ENCODE results near the gene BCO2.
"Not testable (repeated sequence)": the region's sequence is repeated elsewhere in the genome, so short reads cannot be mapped to it uniquely, and the experiment has no call there.

BCO2 gene, protein sequence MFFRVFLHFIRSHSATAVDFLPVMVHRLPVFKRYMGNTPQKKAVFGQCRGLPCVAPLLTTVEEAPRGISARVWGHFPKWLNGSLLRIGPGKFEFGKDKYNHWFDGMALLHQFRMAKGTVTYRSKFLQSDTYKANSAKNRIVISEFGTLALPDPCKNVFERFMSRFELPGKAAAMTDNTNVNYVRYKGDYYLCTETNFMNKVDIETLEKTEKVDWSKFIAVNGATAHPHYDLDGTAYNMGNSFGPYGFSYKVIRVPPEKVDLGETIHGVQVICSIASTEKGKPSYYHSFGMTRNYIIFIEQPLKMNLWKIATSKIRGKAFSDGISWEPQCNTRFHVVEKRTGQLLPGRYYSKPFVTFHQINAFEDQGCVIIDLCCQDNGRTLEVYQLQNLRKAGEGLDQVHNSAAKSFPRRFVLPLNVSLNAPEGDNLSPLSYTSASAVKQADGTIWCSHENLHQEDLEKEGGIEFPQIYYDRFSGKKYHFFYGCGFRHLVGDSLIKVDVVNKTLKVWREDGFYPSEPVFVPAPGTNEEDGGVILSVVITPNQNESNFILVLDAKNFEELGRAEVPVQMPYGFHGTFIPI

DNA sequence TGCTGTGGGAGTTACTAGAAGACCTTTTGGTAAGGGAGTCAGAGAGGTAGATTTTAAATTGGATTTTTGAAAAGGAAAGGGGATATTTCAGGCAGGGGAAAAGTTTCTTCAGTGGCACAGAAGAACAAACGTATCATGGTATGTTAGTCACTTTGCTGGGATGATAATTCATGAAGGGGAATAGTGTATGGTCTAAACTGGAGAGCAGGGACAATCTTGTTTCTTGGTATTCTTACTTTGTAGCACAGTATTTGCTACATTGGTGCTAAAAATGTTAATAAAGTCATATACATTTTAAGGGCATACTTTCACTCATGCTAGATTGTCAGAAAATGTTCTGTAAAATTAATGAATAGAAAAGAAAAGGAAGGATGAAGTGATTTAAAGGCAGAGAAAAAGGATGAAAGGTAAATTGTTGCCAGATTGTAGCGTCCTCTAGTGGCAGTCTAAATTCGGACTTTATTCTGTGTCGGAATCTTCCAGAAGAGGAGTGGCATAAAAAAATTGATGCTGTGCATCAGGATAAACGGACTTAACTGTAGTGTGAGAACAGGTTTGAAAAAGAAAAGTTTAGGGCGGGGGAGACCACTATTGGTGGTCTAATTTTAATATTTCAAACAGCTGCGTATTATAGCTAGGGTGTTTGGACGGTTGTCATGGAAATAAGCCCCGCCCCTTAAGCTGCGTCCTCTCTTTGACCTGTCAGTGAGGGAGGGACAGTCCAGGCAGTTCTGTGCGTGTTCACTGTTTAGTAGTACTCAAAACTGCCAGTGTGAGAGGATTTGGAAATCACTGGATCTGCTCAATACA lies at the start of gene BCO2:
TSS of gene BCO2 (plus strand) at position 724 of the 810 bp plus-strand sequence. CDS start 90 bp downstream, outside the sequence.
- DNase-seq (ENCODE audit: low read depth in 2 of 2), result peak in 1 of 2 donors; percentile 5

DNA sequence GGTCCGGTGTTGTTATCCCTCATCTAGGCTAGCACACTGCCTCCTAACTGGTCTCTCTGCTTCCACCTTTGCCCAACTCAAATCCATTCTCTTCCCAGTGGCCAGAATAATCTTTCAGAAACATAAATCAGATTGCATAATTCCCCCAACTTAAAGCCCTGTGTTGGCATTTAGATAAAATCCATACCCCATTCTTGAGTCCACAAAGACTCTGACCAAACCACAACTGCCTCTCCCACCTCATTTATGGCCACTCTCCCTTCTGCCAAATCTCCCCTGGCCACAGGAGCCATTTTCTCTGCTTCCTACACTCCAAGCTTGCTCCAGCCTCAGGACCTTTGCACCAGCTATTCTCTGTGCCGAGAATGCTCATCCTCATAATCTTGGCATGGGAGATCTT lies 48.3 kb upstream of the BCO2 start:
- DNase-seq (ENCODE audit: low read depth in 2 of 2), result no peak

DNA sequence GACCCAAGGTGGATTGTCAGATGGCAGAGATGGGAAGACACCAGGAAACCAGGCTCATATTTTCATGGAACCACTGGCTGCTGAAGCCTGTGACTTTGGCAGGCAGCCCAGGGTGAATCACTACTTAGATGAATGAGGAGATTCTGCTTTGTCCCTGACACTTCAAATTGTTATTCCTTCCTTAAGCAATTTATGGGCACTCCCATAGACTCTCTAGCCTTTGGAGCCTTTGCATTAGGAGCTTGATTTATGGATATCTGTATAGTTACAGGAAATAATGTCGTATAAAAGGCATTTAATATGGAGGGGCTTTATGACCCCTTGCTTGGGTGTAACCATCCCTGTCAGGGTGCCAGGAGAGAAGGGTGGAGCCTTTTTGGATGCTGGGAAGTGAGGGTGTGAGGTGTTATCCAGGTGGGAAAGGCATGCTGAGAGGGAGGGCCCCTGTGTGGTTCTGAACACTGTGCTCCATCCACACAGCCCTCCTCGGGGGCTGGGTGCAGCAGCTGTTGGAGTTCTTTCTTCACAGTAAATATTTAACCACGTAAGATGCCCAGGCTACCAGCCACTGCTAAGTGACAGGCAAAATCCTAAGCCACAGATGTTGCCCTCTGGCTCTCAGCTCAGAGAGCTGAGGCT lies 46.7 kb upstream of the BCO2 start:
- no peak for DNase-seq (ENCODE audit: low read depth in 2 of 2)

DNA sequence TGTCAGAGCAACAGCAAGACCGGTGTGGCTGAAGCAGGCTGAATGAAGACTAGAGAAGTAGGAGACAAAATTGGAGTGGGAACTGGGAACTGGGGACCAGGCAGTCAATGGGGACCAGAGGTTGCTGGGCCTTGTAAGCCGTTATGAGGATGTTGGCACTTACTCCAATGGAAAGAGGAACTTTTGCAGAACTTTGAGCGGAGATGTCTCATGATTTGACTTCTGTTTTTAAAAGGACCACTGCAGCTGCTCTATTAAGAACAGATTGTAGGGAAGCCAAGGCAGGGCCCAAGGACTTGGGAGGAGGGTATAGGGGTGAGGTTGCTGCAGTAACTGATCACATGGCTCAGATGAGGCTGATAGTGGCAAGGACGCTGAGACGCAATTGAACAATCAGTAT lies 45.7 kb upstream of the BCO2 start:
- DNase-seq (ENCODE audit: low read depth in 2 of 2), result no peak

DNA sequence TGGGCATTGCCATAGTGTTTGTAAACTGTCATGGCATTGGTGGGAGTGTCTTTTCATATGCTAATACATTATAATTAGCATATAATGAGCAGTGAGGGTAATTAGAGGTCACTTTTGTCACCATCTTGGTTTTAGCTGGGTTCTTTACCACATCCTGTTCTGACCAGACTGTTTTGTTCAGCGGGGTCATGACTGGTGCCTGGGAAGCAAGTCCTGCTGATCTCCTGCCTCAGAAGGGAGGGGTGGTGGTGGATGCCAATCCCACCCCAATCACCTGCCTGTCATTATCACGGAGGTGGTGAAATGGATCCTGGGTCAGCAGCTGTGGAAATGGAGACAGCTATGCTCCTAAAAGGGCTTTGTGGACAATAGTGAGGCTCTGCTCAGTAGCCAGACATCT lies 42.6 kb upstream of the BCO2 start:
- DNase-seq (ENCODE audit: low read depth in 2 of 2), result no peak

DNA sequence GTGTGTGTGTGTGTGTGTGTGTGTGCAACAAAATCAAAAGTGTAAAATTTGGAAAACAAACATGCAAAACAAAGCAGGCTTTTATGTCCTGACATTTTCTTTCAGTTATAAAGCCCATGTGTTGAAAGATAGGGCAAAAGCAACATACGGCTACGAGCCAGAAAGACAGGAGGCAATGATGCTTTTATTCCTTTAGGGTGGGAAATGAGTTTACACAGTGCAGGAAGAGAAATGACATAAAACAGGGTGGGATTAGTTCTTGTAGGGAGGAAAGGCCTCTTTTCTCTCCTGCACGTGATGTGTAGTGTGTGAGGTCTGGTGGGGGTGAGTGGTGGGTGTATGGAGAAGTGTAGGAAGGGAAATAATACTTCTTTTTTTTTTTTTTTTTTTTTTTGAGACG lies 40.8 kb upstream of the BCO2 start:
- DNase-seq (ENCODE audit: low read depth in 2 of 2), result no peak

DNA sequence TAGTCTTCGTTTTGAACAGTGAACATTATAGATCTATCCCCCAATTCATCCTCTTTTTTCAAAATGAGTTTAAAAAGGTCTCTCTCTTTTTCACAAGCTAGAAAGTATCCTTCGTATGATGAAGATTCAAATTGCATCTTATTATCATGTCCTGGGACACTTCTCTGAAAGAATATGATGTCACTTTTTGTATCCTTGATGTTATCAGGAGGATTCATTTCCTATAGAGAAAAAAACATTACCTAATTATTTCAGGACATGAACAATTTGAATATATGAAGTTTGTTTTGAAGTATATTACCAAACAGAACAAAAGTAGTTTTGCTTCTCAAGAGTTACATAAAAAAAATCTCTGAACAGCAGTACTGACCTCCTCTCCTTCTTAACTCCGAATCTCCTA lies 31.7 kb upstream of the BCO2 start:
- DNase-seq (ENCODE audit: low read depth in 2 of 2), result no peak

DNA sequence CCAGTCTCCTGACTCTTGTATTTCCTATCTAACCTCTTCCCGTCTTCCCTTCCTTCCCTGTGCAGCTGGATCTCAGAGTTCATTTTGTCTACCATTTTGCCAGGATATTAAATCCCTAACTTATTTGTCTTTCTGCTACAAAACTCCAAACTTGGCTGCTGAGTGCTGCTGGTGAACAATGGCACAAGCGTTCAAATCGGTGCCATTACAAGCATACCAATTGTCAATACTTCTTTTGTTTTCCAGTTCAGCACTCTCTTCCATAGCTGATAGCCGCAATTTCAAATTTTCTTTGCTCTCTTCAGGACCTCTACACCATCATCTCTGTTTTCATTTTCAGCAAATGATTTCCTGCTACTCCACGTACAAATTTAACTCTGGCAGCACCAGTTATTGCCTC lies 24.8 kb upstream of the BCO2 start:
- no peak for DNase-seq (ENCODE audit: low read depth in 2 of 2)

DNA sequence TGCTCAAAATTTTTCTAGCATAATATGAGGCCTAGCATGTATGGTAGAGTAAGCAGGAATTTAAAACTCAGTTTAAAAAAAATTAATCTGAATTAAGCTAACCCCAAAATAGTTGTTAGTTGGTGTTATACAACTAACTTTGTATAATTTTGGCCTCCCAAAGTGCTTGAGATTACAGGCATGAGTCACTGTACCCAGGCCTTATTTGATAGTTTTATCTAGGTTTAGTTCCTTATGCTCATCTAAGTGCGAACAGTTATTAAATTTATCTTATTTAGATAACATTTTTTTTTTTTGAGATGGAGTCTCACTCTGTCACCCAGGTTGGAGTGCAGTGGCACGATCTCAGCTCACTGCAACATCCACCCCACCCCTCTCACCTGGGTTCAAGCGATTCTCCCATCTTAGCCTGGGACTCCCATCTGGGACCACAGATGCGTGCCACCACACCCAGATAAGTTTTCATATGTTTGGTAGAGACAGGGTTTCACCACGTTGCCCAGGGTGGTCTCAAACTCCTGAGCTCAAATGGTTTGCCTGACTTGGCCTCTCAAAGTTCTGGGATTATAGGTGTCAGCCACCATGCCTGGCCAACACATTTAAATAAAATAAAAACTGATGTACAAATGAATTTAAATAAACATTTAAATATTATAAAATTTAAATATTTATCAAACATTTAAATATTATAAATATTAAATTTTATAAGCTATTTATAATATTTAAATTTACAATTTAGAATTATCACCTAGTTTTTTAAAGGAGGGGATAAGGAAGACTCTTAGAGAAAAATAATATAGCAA lies 19.0 kb upstream of the BCO2 start:
- DNase-seq (ENCODE audit: low read depth in 2 of 2), result no peak

DNA sequence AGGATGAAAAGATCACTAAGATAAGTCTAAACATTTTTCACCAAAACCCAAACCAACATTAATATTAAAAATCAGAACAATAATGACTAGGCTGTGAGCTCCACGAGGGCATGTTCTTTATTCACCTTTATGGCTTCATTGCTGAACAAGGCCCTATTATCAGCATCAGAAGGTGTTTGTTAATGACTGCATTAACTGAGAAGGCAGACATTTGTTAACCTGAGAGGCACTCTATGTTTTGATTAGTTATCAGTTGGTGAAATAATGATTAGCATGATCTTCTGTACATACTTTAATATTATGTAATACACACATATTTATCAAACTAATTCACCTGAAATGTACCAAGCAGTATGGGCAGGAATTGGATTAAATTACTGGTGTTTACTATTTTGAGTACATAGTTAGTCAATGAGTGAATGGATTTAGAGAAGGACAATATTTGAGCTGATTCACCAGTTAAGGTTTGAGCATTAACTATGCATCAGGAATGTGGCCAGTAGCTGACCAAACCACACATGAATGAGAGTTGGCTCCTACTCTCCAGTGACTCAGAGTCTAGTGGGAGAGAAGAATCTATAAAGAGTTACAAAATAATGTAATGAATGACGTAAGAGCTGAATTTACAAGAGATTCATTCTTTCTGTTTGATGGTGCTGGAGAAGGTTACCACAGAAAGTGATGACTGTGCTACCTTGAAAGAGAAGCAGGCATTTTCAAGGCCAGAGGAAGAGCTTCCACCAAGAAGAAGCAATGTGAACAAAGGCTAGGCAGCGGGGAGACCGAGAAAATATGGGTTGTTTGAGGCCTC lies 18.2 kb upstream of the BCO2 start:
- DNase-seq (ENCODE audit: low read depth in 2 of 2), result no peak

DNA sequence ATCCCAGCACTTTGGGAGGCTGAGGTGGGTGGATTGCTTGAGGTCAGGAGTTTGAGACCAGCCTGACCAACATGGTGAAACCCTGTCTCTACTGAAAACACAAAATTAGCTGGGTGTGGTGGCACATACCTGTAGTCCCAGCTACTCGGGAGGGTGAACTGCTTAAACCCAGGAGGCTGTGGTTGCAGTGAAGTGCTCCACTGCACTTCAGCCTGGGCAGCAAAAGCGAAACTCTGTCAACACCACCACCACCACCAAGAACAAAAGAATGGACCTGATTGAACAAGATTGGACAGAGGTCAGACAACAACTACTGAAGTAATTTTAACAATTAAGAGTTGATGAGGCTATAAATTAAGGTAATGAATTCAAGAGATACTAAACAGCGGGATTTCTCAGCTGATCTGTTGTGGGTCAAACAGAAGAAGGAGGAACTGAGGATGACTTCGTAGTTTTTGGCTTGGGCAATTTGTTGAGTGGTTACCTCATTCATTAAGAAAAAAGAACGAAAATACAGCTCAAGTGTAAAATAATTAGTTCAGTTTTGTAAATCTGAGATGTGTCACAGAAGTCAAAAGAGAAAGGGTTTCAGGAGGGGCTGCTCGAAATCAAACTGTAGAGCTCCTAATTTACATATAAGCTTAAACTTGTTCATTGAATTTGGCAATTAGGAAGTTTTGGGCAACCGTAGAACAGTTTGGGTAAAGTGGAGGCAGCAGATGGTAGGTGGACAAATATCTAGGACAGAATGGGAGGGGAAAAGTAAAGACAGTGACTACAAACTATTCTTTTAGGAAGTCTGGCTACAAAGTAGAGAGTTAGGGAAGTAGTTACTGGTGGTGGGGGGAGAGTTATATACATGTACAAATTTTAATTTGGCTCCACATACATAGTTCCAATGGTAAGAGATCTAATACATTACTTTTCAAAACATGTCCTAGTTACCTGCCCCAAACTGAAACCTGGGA lies 15.9 kb upstream of the BCO2 start:
- no peak for DNase-seq (ENCODE audit: low read depth in 2 of 2)

DNA sequence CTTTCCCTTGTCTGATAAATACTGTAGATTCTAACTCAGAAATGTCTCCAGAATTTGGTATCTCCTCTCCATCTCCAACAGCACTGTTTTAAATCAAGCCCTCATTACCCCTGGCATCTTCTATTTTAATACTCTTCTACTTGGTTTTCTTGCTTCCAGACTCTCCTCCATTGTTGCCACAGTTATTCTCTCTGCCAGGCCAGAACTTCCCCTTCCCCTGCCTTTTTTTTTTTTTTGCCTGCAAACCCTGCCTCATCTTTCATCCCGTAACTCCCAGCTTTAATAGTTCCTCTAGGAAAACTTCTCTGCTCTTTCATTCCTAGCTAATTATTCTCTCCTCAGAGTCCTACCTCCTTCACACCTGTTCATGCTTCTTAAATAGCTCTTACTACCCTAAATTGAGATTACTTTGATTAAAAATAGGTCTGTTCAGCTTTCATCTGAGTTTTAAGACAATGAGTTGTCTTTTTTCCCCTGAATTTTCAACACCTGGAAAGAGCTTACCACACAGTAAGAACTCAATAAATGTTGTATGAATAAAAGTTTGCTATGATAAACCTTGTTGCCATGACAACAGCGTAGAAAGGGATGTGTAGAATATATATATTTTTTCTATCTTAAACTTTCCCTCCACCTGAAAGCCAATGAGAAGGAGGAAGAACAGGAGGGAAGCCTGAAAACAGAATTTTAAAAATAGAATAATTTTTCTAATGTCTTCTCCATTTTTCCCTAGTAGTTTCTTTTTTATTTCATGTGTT lies 15.0 kb upstream of the BCO2 start:
- DNase-seq (ENCODE audit: low read depth in 2 of 2), result no peak

DNA sequence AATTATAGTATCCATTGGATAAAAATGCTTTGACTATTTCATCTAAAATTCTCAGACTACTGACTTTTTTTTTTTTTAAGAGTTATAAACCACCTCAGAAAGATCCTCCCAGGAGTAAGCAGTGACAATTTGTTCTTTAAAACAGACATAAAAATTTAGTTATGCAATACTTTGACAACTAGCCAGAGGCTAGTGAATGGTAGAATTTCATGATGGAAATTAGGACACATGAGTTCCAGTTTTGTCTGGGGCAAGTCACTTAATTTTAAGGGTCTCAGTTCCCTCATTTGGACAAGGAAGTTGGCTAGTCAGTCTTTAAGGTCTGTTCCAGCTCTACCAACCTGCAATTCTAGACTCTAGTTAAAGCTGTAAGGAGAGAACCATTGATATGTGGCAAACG lies 14.3 kb upstream of the BCO2 start:
- no peak for DNase-seq (ENCODE audit: low read depth in 2 of 2)

DNA sequence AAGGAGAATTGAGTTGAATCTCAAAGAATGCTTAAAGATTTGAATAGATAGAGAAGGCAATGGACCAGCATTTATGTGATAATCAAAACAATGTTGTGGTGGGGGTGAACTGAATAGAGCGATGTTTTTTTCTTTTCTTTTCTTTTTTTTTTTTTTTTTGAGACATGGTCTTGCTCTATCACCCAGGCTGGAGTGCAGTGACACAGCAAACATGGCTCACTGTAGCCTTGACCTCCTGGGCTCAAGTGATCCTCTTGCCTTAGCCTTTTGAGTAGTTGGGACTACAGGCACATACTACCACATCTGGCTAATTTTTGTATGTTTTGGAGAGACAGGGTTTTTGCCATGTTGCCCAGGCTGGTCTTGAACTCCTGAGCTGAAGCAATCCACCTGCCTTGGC lies 13.1 kb upstream of the BCO2 start:
- not testable (repeated sequence) for DNase-seq (ENCODE audit: low read depth in 2 of 2)

DNA sequence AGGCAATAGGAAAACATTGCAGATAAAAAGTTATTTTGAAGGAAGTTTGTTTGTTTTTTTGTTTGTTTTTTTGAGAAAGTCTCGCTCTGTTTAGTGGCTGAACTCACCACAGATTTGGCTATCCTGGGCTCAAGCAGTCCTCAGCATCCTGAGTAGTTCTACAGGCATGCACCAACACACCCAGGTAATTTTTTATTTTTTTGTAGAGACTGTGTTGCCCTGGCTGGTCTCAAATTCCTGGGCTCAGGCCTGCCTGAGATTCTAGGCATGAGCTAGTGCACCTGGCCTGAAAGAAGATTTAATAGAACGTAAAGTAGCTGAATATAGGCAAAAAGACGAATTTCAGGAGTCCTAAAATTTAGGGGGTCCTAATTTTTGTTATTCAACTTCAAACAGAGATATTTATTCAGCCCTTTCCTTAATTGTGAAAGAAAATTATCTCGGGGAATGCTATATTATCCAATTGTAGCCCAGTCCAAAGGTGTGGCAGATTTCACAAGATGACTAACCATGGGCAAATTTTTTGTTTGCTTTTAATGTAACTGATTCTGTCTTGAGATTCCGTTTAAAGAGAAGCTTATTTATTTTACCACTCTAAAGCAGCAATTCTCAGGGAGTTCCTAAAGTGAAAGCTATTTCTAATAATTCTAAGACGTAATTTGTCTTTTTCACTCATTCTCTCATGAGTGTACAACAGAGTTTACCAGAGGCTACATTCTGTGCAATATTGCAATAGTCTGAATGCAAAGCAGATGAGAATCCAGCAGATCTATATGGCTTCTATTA lies 12.4 kb upstream of the BCO2 start:
- DNase-seq (ENCODE audit: low read depth in 2 of 2), result no peak

DNA sequence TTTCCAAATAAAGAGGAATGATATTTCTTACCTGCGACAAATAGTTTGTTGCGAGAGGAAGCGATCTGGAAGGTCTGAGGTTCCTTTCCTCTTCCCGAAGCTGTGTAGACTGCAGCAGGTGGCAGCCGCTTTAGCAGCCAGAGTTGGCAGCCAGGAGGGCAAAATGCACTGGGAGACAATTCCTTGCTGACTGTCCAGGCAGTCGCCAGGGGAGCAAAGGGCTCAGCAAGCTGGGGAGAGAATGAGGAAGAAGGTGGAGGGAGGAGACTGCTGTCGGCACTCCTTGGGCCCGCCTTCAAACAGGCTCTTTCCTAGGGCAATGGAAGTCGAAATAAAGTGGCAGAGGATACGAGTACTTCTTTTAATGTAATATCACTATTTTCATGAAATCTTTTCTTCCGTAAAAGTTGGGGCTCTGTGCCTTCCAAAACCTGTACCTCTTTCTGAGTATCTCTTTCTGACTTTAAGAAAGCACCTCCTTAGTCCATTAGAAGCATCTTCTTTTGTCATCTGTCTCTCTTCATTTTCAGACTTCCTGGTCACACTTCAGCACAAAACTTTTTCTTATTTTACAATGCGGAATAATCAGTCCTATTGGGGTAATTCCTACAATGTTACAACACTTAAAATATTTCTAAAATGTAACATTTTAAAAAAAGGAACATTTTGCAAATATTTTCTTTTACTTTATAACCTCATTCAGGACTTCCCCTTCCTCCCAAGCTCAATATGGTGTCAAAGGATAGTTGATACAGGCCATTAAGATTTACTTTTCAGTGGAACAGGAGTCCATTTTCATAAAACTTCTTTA lies 11.2 kb upstream of the BCO2 start, which contains the start of gene IL18:
TSS of gene IL18 (minus strand) at position 220 of the 811 bp plus-strand sequence. CDS start 9,041 bp downstream, outside the sequence.
- no peak for DNase-seq (ENCODE audit: low read depth in 2 of 2)

DNA sequence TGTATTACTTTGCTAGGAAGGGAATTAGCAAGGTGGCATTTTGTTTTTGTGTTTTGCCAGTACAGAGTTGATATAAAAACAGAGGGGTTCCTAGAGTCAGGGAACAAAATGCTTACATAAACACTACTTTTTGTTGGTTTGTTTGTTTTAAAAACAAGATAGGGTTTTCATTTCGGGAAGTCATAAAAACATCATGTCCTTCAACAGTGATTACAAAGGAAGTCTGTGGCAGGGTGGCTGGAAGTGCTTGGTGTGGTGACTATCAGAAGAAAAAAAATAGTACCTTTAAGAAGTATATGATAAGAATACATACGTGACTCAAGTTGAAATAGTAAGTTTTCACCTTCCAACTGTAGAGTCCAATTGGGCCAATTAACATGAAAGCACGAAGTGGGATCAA lies 10.3 kb upstream of the BCO2 start:
- no peak for DNase-seq (ENCODE audit: low read depth in 2 of 2)

Data from stimulated activated CD8-positive, alpha-beta memory T cell treated with anti-CD3 and anti-CD28 coated beads, Interleukin-7, amount 100 ng/mL, for 1 hour (primary cell).